Gastroesophageal sphincter (tissue), 4 donors: ENCODE data around the gene RIMS4. TPM values are rescaled to one million over a fixed set of nuclear protein-coding genes. Genes with fewer than 3 reads are reported as not detected.

ENCODE experiments used
- ATAC-seq: fragments of 150-250 bp; one replicate; pipeline ENCODE4 v1.9.1; 2016; ENCODE audit warnings: mild to moderate bottlenecking, moderate library complexity
- H3K27ac ChIP-seq, 4 donors: fragments of 200-600 bp; sonication (generic) in 3 of 4; 1 replicate in 3 of 4; 2 replicates in 1 of 4; pipeline ENCODE4 v1.5.1; 2016 to 2019
- H3K27me3 ChIP-seq: fragments of 200-600 bp; sonication (generic); one replicate; pipeline ENCODE4 v1.5.1; 2019
- H3K36me3 ChIP-seq, 2 donors: fragments of 200-600 bp; sonication (generic); one replicate each; pipeline ENCODE4 v1.5.1; 2019; ENCODE audit warnings: control low read depth in 1 of 2
- H3K4me1 ChIP-seq, 3 donors: fragments of 200-600 bp; sonication (generic); 1 replicate in 2 of 3; 2 replicates in 1 of 3; pipeline ENCODE4 v1.5.1; 2016 to 2019; ENCODE audit warnings: control low read depth in 2 of 3
- H3K4me3 ChIP-seq, 2 donors: fragments of 200-600 bp; sonication (generic); one replicate each; pipeline ENCODE4 v1.5.1; 2019; ENCODE audit warnings: mild to moderate bottlenecking in 1 of 2, moderate library complexity in 1 of 2
- H3K9me3 ChIP-seq, 3 donors: fragments of 200-600 bp; sonication (generic); one replicate each; pipeline ENCODE4 v1.5.1; 2017 to 2019; ENCODE audit warnings: control low read depth in 2 of 3
- EP300 ChIP-seq: sonication (generic); formaldehyde crosslinking; IDR thresholded peaks from one replicate; pipeline ENCODE4 v1.6.1; 2017; ENCODE audit warnings: antibody characterized with exemption, mild to moderate bottlenecking
- POLR2A ChIP-seq, 2 donors: fragments of 450-650 bp; IDR thresholded peaks; one replicate each; pipeline ENCODE4 v1.6.1; 2017; ENCODE audit warnings: antibody characterized with exemption in 2 of 2, mild to moderate bottlenecking in 2 of 2, moderate library complexity in 1 of 2
- POLR2AphosphoS5 ChIP-seq: sonication (generic); formaldehyde crosslinking; IDR thresholded peaks from one replicate; pipeline ENCODE4 v1.6.1; 2017; ENCODE audit warnings: antibody characterized with exemption
- WGBS, 2 donors: methylation state at CpG; one replicate each; pipeline ENCODE4 v1.1.5; 2018; ENCODE audit warnings: low coverage in 1 of 2; 5-methylcytosine and 5-hydroxymethylcytosine counted together
- total RNA-seq, 4 donors: library from RNA; depleted of rRNA; stranded (reverse); fragments of >200 nt; gene quantifications; one replicate each; pipeline ENCODE4 v1.1.0, GENCODE V29; 2016
- TF ChIP-seq, protein P1 (sequence below), 4 experiments: fragments of 200-600 bp in 2 of 4; fragments of 450-650 bp in 2 of 4; sonication (generic) in 1 of 4; IDR thresholded peaks; one replicate each; pipeline ENCODE4 v1.5.1; 2017 to 2019; ENCODE audit warnings: antibody characterized with exemption in 4 of 4, mild to moderate bottlenecking in 2 of 4, moderate library complexity in 2 of 4

Gene RIMS4
- total RNA-seq, 4 donors from 2014 or later = 1.2 to 4.6 (median 2.4) TPM

DNA sequence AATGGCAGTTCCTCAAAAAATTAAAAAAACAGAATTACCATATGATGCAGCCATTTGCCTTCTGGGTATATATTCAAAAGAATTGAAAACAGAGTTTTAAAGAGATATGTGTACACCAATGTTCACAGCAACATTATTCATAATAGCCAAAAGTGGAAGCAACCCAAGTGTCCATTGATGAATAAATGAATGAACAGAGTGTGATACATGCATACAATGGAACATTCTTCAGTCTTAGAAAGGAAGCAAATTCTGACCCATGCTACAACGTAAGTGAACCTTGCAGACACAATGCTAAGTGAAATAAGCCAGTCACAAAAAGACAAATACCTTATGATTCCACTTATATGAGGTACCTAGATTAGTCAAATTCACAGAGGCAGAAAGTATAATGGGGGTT, 40.5 kb upstream of the RIMS4 start:
- WGBS, 2 donors = 50 to 65% methylated on average over 1 of the region's 1 CpG
- ATAC-seq = no peak
- no peaks in the 10 kb centered on the region for H3K9me3 ChIP-seq
- no peaks in the 10 kb centered on the region for H3K4me1 ChIP-seq
- no peaks in the 10 kb centered on the region for H3K36me3 ChIP-seq
- H3K27me3 ChIP-seq = no peaks in the 10 kb centered on the region
- TF ChIP-seq POLR2A (IDR thresholded peaks at IDR 0.05) (no peak), POLR2AphosphoS5 (no peak), EP300 (no peak)
- TF ChIP-seq, protein P1, sequence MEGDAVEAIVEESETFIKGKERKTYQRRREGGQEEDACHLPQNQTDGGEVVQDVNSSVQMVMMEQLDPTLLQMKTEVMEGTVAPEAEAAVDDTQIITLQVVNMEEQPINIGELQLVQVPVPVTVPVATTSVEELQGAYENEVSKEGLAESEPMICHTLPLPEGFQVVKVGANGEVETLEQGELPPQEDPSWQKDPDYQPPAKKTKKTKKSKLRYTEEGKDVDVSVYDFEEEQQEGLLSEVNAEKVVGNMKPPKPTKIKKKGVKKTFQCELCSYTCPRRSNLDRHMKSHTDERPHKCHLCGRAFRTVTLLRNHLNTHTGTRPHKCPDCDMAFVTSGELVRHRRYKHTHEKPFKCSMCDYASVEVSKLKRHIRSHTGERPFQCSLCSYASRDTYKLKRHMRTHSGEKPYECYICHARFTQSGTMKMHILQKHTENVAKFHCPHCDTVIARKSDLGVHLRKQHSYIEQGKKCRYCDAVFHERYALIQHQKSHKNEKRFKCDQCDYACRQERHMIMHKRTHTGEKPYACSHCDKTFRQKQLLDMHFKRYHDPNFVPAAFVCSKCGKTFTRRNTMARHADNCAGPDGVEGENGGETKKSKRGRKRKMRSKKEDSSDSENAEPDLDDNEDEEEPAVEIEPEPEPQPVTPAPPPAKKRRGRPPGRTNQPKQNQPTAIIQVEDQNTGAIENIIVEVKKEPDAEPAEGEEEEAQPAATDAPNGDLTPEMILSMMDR (IDR thresholded peaks at IDR 0.05) = no peak
- H3K4me3 ChIP-seq = no peak overlapping the region
- H3K27ac ChIP-seq = no peak overlapping the region

GRCh38 chr20:44850272-44850671, 39.9 kb upstream of the RIMS4 start:
- WGBS, 2 donors = 55 to 70% methylated on average over 3 of the region's 3 CpGs
- ATAC-seq = no peak
- Histone ChIP-seq H3K4me1 (no peaks in the 10 kb centered on the region), H3K36me3 (no peaks in the 10 kb centered on the region), H3K4me3 (no peak overlapping the region), H3K27me3 (no peaks in the 10 kb centered on the region), H3K9me3 (no peaks in the 10 kb centered on the region), H3K27ac (no peak overlapping the region)
- no peak for TF ChIP-seq POLR2A (IDR thresholded peaks at IDR 0.05)
- no peak for TF ChIP-seq EP300
- TF ChIP-seq POLR2AphosphoS5 = no peak
- TF ChIP-seq, protein P1 (IDR thresholded peaks at IDR 0.05) = no peak

GRCh38 chr20:44849703-44850102, 39.4 kb upstream of the RIMS4 start:
- TF ChIP-seq, protein P1 (IDR thresholded peaks at IDR 0.05) = no peak
- TF ChIP-seq POLR2A (IDR thresholded peaks at IDR 0.05) (no peak), POLR2AphosphoS5 (no peak), EP300 (no peak)
- no peak for ATAC-seq
- no peak overlapping the region for H3K27ac ChIP-seq
- peaks cover 3% of the 10 kb centered on the region for H3K27me3 ChIP-seq
- no peak overlapping the region for H3K4me3 ChIP-seq
- no peaks in the 10 kb centered on the region for H3K36me3 ChIP-seq
- no peaks in the 10 kb centered on the region for H3K4me1 ChIP-seq
- H3K9me3 ChIP-seq = no peaks in the 10 kb centered on the region
- WGBS, 2 donors = 45 to 100% methylated on average over 1 of the region's 1 CpG

DNA sequence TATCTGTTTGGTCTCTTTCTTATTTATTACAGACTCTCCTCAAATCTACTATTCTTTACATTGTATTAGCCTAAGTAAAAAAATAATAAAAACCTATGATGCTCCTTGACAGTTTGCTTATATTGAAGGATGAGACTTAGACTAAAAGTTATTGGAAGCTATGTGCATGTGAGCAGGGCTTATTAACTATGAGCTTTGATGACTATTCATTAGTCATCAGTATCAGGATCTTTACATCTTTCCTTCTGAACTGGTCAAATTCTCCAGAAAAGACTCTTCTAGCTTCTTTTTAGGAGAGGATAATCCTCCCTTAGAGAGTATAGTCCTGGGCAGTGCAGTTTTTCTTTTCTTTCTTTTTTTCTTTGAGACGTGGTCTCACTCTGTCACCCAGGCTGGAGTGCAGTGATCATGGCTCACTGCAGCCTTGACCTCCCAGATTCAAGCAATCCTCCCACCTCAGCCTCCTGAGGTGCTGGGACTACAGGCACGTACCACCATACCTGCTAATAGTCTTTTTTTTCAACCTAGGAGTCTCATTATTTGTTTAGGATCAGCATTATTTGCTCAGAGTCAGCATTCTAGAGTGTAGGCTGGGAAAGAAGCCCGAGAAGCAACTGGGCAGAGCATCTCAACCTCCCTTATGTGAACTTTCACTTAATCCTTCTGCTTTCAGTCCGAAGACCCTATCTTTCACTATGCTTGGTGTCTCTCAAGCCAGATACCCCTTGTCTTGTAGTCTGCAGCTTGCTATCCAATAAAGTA, 38.1 kb upstream of the RIMS4 start:
- no peaks in the 10 kb centered on the region for H3K4me1 ChIP-seq
- H3K27me3 ChIP-seq = peaks cover 16% of the 10 kb centered on the region
- ATAC-seq = no peak
- H3K4me3 ChIP-seq = no peak overlapping the region
- H3K9me3 ChIP-seq = no peaks in the 10 kb centered on the region
- H3K36me3 ChIP-seq = no peaks in the 10 kb centered on the region
- WGBS, 2 donors = 67 to 68% methylated on average over 3 to 4 of the region's 4 CpGs
- H3K27ac ChIP-seq = no peak overlapping the region
- TF ChIP-seq EP300 (no peak), POLR2AphosphoS5 (no peak), POLR2A (IDR thresholded peaks at IDR 0.05) (no peak)
- TF ChIP-seq, protein P1 (IDR thresholded peaks at IDR 0.05) = no peak

GRCh38 chr20:44843876-44844275, 33.5 kb upstream of the RIMS4 start:
- TF ChIP-seq EP300 = no peak
- TF ChIP-seq POLR2AphosphoS5 = no peak
- no peak for TF ChIP-seq POLR2A (IDR thresholded peaks at IDR 0.05)
- TF ChIP-seq, protein P1 (IDR thresholded peaks at IDR 0.05) = no peak
- no peak for ATAC-seq

More at GRCh38 chr20:44843876-44844275, 33.5 kb upstream of the RIMS4 start:
- Histone ChIP-seq H3K36me3 (no peaks in the 10 kb centered on the region), H3K4me3 (no peak overlapping the region), H3K27me3 (peaks cover 30% of the 10 kb centered on the region), H3K4me1 (no peaks in the 10 kb centered on the region), H3K9me3 (no peaks in the 10 kb centered on the region), H3K27ac (no peak overlapping the region)
- WGBS, 2 donors = 63 to 78% methylated on average over 4 to 5 of the region's 5 CpGs
